ENCODE results near the gene CMTM3.
"Not testable (repeated sequence)": the region's sequence is repeated elsewhere in the genome, so short reads cannot be mapped to it uniquely, and the experiment has no call there.

The CMTM3 gene, protein sequence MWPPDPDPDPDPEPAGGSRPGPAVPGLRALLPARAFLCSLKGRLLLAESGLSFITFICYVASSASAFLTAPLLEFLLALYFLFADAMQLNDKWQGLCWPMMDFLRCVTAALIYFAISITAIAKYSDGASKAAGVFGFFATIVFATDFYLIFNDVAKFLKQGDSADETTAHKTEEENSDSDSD

DNA sequence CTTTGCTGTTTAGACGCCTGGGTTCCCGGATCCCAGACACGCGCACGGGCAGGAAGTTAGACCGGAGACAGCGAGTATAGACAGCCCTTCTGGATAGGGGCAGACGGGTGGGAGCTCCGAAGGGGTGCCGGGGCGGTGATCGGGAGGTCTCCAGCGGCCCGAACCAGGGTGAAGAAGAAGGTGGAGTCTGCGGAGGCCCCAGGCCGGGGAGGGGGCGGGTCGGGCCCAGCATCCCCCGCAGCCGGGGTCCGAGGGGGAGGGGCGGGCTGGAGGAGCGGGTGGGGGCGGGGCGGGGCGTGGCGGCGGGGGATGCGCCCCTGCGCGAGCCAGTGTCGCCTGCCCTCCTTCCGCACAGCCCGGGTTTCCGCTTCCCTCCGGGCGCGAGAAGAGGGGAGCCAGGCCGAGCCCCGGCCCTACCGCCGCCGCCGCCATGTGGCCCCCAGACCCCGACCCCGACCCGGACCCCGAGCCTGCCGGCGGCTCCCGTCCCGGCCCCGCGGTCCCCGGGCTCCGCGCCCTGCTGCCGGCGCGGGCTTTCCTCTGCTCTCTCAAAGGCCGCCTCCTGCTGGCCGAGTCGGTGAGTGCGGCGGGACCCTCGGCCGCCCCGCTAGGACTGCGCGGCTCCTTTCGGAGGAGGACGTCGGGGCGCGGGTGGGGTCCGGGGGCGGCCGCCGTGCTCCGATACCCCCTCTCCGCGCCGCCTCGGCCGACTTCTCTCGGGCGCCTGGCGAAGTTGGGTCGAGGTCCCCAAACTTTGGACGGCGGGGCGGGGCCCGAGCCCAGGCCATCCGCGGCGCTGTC is at the start of gene CMTM3:
Gene CMTM3 (plus strand): TSS at position 329 of the 801 bp plus-strand sequence. CDS start 102 bp downstream, at position 431.
- peak; percentile 61 for DNase-seq (ENCODE audit: low read depth)

DNA sequence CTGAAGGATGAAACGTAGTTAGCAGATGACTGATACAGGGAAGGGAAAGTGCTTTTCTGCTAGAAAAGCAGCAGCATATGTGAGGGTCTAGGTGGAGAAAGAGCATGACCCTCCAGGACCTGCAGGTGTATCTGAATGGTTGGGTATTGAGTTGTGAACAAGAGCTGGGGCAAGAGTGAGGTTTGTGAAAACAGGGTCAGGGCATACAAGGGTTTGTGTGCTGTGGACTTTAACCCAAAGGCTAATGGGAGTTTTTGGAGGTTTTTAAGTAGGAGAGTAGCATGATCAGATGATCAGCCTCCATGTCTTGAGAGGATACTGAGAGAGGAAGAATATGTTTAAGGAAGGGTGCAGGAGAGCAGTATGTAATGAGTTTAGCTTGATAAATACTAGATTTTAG is 44.4 kb upstream of the CMTM3 start:
- no peak for DNase-seq (ENCODE audit: low read depth)

DNA sequence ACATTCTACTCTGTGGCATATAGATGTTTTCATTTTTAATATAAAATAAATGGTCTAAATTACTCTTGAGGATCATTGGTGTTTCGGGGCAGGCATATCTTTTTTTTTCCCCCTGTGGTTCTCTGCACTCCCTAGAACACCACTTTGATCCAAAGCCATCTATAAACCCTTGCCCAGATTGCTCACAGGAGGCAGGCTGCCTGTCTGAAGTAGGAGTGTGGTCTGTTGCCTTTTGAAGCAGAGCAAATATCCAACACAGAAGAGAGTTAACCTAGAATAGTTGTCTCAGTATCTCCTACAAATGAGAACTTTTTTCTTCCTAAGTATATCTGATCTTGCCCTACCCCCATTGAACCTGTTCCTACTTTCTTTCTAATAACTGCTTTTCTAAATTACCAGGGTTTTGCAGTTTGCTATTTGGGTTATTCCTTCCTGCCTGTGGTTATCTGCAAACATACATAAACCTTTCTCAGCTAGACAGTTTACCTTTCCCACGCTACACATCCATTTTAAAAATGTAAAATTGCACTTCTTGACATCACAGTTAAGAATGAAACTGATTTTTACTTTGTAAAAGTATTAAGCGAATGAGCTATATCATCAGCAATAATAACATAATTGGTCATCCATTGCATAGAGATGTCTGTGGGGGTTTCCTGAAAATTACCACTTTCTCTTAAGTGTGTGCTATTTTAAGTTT is 43.0 kb upstream of the CMTM3 start:
- DNase-seq (ENCODE audit: low read depth): no peak

DNA sequence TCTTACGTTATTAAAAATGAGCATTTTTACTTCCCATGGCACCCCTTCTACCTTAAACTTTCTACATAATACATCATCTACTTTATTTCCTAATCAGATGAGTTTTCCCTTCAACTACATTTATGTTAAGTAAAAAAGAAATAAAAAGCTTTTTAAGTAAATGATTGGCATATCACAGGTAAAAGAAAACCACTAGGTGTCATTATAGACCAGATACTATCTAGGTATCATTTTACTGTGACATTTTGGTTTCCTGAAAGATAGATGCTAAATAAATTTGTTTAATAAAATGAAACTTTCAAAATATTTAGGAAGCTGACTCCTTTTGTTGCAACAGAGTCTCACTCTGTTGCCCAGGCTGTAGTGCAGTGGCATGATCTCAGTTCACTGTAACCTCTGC is 42.1 kb upstream of the CMTM3 start:
- no peak for DNase-seq (ENCODE audit: low read depth)

DNA sequence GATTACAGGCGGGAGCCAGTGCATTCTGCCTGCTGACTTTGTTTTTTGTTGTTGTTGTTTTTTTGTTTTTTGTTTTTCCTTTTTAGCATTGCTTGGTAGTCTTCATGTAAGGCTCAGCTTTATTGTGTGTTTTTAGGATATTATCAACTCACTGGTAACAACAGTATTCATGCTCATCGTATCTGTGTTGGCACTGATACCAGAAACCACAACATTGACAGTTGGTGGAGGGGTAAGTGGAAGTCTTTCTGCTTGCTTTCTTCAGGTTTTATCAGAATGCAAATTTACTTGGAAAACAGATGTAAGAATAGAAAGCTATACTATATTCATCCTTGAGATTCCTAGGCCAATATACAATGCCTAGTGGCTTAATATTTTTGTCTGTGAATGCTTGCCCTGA is 41.5 kb upstream of the CMTM3 start:
- DNase-seq (ENCODE audit: low read depth): no peak

DNA sequence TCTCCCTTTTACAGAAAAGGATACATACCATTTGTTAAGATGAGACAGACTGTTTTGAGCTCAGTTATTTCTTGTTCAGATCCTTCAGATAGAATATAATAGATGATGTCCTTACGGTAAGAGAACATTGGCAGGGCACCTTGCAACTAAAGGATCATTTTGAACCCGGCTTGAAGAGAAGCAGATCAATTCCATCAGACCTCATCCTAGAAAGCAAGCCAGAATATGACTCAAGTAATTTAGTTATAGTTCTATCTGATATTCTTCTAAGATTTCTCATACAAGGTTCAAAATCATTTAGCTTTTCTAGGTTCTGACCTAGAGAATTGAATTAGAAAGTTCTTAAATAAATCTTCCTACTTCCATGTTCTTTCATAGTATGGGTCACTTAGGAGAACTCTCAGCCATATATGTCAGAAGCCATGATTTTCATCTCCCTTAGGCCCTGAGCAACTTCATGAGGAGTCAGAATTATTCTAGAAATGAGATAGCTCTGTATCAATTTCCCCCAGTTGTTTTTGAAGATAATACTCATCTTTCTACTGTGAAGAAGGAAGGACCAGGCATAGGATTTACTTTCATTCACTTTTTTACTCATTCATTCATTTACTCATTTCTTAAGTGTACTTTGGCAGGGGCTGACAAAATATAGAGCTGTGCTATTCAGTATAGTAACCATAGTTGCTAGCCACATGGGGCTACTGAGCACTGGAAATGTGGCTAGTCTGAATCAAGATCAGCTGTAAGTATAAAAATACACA is 40.8 kb upstream of the CMTM3 start:
- no peak for DNase-seq (ENCODE audit: low read depth)

DNA sequence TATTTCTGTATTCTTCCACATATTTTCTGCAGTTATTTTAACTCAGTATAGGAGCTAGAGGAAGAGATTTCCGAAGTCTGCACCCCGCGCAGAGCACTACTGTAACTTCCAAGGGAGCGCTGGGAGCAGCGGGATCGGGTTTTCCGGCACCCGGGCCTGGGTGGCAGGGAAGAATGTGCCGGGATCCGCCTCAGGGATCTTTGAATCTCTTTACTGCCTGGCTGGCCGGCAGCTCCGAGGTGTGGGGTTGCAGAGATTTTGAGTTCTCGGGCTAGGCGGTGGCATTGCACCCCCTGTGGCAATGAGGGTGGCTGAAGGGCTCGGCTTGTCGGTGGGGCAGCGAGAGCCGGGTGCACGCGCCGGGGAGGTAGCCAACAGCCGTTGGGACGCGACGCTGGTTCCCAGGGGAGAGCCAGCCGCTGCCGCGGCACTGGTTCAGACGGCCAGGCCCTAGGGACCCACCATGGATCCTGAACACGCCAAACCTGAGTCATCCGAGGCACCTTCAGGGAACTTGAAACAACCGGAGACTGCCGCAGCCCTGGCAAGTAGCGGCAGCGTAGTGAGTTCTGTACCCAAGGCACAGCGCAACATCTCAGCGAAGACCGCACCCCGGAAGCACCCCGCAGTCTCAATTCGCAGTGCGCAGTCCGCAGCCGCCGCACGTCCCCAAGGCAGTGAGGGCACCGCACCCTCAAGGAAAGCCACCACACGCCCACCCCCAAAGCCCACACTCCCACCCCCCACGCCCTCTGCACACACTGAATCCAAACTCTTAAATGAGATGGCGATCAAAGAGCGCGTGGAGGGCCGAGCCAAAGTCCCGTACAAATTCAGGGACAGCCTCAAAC is 38.2 kb upstream of the CMTM3 start, which contains the start of gene CMTM1:
Gene CMTM1 (plus strand): TSS at position 389 of the 851 bp plus-strand sequence. CDS start 75 bp downstream, at position 464.
- no peak for DNase-seq (ENCODE audit: low read depth)

DNA sequence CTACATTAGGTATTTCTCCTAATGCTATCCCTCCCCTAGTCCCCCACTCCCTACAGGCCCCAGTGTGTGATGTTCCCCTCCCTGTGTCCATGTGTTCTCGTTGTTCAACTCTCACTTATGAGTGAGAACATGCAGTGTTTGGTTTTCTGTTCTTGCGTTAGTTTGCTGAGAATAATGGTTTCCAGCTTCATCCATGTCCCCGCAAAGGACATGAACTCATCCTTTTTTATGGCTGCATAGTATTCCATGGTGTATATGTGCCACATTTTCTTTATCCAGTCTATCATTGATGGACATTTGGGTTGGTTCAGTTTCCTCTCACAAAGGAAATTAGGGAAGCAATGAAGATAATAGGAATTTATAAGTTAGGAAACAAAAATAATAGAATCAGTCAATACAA is 37.2 kb upstream of the CMTM3 start:
- not testable (repeated sequence) for DNase-seq (ENCODE audit: low read depth)

DNA sequence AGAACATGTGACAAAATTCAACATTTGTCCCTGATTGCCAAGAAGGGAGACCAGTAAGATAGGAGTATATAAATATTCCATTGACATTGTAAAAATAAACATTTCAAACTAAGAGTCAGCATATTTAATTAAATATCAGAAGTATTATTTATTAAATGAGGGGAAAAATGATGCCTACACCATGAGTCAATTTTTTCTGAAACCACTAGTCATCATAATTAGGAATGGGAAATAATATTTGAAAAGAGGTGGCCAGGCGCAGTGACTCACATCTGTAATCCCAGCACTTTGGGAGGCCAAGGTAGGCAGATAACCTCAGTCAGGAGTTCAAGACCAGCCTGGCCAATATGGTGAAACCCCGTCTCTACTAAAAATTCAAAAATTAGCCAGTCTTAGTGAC is 36.1 kb upstream of the CMTM3 start:
- no peak for DNase-seq (ENCODE audit: low read depth)

DNA sequence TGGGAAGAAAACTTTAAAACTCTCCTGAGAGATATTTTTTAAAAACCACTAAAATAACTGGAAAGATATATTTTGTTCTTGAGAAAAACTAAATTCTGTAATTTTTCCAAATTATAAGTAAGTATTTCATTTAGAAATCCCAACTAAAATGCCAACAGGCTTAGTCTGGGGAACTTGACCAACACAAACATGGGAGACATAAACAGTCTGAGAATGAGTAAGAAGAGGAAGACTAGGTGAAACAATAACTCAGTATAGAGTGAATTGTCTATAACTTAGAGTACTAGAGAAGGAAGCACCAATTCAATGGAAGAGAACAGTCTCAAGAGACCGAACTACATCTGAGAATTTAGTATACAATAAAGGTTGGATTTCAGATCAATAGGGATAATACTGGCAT is 35.4 kb upstream of the CMTM3 start:
- no peak for DNase-seq (ENCODE audit: low read depth)

DNA sequence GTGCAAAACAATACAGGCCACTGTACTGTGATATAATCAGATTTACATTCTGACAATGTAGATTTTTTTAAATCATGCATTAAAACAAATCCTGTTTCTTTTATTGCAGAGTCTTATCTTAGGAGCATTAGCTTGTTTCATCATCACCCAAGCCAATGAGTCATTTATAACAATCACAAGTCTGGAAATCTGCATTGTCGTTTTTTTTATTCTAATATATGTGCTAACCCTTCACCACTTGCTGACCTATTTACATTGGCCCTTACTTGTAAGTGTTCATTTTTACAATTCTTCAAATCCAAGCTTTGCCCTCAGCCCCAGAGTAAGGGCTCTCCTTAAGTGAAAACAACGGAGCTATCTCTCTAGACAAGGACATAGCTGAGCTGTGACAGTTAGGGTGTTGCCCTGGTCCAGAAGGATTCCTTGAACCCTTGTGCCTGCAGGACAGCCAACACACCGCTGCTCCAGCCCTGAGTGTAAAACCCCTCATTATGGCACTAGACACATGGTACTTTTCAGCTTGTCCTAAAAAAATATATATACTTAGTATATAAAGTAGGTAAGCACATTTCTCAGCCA is 34.6 kb upstream of the CMTM3 start:
- no peak for DNase-seq (ENCODE audit: low read depth)

DNA sequence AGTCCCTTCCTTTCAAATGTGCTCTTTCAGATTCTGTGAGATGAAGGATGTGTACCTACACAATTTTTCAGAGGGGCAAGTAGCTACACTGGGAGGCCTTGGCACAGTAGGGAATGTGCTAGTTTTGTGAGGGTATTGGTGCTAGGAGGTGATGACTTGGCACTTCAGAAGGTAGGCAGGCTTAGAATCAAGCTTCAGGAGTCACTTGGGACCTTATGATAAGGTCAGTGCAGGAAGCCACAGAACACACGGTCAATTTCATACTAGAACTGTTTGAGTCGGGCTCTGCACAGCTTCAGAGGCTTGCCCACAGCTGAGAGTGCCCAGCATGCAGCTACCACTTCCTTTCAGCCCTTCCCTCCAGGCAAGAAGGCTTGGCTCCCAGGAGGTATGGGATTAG is 32.1 kb upstream of the CMTM3 start:
- DNase-seq (ENCODE audit: low read depth): no peak

DNA sequence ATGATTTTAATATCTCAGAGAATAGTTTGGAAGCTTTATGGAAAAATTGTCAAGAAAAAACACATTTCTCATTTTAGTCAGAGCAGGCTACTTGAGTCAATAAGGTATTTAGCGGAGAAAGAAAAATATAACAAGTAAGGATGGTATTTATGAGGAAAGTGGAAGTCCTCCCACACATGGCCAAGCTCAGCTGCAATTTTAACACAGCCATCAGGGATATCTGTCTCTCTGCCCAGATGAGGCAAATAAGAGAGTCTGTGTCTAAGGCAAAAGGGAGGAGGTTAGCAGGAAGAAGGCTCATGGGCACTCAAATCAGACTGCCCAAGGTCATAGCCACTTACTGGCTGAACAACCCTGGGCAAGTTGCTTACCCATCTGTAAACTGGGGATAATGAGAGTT is 30.4 kb upstream of the CMTM3 start:
- DNase-seq (ENCODE audit: low read depth): no peak

DNA sequence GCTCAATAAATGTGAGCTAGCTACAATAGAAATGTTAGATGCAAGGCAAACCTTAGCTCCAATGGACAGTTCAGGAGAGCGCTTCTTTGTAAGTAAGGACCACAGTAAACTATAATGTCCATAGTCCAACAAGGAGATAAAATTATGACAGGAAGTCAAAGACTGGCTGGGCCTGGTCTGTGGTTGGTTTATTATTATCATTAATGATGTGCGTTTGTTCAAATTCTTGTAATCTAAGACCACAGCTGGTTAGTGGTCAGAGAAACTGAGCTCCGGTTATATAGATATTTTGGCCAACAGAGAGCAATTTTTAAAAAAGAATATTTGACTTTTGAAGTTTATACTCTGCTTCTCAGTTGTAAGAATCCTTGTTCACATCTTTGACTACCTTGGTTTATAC is 30.0 kb upstream of the CMTM3 start:
- no peak for DNase-seq (ENCODE audit: low read depth)

DNA sequence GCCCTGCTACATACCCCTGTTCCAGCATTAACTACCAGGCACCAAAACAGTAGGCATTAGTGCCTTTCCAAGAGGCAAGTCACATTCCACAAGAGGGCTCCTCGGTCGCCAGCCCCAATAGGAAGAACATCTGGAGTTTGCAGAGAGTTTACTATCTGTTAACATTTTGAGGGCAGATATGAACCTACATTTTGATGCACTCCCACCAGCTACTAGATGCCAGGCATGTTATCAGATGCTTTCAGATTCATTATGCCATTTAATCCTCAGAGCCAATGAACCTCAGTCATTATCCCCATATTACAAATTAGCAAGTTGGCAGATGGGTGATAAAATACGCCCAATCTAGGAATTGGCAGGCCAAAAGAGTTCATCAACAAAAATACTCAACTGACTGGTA is 29.4 kb upstream of the CMTM3 start:
- DNase-seq (ENCODE audit: low read depth): no peak

DNA sequence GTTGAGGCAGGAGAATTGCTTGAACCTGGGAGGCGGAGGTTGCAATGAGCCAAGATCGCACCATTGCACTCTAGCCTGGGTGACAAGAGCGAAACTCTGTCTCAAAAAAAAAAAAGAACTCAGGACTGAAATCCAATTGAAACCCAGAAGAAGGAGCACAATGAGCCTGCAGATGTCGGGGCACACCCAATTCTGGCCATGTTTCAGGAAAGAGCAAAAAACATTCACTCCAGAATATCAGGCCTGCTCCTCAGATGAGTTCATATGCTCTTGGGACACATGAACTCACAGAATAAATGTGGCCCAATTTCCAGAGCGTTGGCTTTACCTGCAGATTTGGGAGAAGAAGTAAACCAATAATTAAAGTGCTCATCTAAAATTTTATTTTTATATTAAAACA is 28.2 kb upstream of the CMTM3 start:
- DNase-seq (ENCODE audit: low read depth): no peak

DNA sequence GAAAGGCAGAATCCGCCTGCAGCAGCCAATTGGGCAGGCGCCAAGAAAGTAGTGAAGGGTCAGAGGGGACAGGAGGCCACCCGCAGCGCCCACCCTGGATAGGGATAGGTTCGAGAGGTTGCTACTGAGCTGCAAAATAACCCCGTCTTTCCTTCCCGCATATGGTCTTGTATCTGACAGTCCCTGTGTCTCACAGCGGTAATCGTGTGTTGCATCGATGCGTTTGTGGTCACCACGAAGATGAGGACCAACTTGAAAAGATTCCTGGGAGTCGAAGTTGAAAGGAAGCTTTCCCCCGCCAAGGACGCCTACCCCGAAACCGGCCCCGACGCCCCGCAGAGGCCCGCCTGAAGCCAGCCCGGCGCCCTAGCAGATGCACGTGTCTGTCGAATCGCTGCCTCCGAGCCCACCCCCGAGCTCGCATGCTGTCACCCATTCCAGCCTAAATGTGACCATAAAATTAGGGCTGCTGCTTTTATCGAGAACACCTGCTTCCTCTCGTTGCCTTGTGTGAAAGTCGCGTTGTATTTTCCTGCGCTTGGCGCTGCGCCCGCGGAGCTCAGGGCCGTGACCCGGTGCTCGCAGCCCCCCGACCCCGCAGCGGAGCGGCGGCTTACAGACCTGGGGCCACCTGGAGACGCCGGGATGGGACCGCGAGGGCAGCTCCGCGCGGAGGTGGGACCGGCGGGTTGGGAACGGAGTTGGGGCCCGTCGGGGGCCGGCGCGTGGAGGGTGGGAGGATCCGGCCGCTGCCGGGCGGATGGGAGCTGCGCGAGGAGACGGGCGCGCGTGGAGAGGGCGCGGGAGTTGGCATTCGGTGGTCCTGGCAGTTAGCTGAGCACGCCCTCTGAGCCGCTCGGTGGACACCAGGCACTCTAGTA is 25.6 kb upstream of the CMTM3 start, which contains the start of gene CMTM2:
Gene CMTM2 (plus strand): TSS at position 813 of the 881 bp plus-strand sequence. CDS start 145 bp downstream, outside the sequence.
- no peak for DNase-seq (ENCODE audit: low read depth)

DNA sequence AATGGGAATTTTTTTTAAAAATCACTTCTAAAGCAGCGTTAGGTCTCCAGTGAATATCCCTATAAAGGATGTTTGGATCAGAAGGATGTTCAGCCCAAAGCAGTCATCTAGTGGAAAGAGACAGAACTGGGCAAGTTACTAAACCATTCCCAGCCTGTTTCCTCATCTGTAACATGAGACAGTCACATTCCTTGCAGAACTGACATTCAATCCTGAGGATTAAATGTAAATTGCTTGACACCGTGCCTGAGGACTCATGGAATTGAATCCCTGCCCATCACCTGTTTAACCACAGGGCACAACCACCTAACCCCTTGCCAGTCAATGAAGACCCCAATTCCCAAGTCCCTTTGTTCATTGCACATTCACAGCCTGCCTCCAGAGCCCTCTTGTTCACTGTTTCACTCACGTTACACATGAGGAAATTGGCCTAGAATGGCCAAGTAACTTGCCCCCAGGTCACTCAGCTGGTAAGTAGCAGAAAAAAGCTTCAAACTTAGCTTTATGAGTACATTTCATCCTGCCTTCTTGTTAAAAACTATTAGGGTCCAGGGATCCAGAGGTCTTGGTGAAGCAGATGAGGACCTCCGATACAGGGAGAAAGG is 23.8 kb upstream of the CMTM3 start:
- DNase-seq (ENCODE audit: low read depth): no peak

DNA sequence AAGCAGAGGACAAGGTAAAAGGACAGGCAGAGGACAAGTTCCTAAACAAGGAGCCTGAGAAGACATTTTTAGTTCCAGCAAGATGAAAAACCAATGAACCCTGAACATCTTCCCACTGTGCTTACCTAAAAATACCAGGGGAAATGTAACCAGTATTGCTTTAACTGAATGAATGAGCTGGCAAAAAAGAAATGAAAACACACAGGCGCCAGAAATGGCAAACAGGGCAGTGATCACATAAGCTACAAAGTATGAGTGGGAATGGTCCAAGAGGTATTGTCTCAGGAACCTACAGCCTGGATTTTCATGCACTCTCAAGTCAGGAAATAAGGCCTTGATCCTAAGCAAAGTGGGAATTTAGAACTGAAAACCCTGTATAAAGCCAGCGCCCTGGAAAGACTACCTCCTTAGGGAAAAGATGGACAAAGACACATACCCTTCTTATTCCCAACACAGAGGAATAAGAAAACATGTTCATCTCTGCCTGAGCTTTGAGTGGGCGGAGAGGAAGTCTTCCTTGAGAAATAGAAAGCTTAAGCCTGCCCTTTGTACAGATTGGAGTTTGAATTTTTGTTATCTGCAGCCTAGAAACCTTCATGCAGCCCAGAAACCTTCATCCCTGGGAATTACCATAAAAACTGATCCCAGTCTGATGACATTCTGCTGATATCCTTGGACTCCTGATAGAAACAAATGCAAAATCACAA is 23.1 kb upstream of the CMTM3 start:
- no peak for DNase-seq (ENCODE audit: low read depth)
